Activated T-cell treated with anti-CD3 and anti-CD28 coated beads for 48 hours (primary cell): ENCODE results near the gene CHAD.
"Not testable (repeated sequence)": the region's sequence is repeated elsewhere in the genome, so short reads cannot be mapped to it uniquely, and the experiment has no call there.

ENCODE experiments used
- DNase-seq: peaks from one replicate; pipeline ENCODE4 v3.0.0-alpha.2; 2020; ENCODE audit warnings: low read depth

The CHAD gene

DNA sequence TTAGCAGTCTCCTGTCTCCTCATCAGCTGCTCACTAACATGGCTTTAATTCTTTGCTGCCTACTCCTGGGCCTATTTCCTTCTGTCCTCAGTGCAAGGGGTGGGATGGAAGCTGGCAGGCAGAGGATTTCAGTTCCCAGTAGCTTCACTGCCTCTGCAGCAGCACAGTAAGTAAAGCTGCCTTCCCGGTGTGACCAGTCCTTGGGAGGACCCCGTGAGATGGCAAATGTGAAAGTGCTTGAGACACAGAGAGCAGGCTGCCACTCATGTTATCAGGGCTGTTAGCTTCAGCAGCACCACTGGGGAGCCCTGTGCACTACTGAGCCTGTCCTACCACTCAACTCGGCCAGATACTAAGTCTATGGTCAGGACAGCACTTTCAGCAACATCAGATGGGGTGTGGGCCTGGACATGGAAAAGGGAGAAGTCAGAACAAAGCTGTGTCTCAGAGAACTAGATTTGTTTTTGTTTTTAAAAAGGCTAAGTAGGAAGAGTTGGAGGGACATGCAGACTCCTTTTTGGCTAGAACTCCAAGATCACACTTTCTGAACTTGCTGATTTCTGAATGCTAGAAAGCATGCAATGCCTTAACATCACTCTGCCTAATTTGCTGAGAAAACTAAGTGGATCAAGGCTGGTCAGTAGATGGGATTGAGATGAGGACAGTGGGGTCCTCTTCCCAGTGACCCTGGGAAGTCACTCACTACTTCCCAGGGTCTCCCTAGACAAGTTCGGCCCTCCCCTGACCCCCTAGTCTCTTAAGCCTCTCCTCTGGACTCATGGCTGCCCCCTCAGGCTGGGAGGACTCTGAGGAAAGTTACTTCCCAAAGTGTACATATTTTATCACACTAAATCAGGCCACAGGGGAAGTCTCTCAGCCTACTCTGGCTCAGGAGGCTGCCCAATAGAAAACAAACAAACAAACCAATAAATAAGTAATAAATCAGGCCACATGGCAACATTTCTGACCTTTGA lies 41.6 kb downstream of the CHAD start:
- DNase-seq = no peak

DNA sequence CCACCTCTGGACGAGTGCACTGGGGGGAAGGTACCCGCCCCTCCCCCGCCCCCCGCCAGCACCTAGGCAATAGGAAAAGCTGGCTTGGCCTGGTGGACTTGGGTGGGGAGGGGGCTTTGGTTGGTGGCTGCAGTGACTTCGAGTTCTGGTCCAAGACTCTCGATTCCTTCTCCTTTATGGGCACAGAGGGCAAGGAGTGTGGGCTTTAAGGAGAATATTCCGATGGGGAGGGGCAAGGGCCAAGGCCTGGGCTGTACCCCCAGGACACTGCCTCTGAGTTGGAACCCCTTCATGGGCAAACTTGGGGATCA lies 42.3 kb downstream of the CHAD start:
- DNase-seq = no peak

DNA sequence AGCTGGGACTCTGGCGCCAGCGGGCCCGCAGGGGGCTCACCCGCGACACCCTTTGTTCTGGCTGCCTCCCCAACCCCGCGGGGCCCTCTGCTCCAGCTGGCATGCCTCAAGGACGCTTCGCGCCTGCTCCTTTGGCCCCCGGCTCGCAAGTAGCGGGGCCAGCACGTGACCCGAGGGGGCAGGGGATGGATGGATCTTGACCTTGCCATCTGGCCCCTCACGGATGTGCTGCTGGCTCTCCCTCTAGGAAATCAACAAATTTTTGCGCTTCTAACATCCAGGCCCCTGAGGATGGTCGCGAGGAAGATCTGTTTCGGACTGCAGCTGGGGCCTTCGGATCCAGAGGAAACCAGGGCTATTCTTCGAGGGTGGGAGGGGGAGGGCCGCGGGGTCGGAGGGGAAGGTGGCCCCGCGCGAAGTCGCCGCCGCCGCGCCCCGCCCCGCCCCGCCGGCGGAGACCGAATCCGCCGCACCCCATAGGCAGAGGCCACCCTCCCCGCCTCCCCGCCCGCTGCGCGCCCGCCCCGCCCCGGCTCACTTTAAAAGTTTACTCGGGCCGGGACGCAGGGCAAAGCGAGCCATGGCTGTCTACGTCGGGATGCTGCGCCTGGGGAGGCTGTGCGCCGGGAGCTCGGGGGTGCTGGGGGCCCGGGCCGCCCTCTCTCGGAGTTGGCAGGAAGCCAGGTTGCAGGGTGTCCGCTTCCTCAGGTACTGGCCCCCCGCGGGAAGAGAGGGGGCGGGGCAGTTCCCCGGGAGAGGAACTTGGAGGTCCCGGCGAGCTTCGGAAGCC lies 42.8 kb downstream of the CHAD start, which contains the start of gene ACSF2:
ACSF2 (plus strand) TSS at position 537 of the 790 bp plus-strand sequence; CDS start at position 581, 44 bp downstream.
- peak; percentile 72 for DNase-seq

DNA sequence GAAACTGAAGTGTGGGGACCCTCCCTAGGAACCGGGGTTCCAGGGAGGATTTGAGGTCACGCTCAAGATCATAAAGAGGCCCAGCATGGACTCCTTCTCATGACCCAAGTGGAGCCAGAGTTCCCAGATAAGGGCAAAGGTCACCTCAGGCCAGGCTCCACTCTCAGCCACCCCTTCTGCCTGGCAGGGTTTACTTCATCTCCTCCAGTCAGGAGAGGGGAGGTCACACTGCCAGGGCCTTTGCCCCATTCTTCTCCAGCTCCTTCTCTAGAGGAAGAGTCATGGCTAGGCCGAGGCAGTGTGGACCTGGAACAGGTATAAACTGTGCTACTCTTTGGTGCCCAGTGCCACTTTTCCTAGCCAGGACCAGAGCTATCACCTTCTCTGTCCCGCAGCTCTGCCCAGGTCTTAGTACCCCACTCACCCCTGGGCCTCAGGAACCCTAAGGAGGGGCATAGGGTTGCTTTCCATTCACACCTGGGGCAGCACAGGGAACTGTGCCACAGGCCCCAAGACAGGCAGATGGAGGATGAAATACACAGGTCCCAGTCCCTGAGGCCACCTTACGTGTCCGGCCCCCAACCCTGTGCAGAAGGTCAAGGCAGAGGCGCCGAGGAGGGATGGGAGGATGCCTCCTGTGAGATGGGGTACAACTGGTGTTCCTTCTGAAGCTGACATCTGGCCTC lies 43.5 kb downstream of the CHAD start:
- DNase-seq = no peak

DNA sequence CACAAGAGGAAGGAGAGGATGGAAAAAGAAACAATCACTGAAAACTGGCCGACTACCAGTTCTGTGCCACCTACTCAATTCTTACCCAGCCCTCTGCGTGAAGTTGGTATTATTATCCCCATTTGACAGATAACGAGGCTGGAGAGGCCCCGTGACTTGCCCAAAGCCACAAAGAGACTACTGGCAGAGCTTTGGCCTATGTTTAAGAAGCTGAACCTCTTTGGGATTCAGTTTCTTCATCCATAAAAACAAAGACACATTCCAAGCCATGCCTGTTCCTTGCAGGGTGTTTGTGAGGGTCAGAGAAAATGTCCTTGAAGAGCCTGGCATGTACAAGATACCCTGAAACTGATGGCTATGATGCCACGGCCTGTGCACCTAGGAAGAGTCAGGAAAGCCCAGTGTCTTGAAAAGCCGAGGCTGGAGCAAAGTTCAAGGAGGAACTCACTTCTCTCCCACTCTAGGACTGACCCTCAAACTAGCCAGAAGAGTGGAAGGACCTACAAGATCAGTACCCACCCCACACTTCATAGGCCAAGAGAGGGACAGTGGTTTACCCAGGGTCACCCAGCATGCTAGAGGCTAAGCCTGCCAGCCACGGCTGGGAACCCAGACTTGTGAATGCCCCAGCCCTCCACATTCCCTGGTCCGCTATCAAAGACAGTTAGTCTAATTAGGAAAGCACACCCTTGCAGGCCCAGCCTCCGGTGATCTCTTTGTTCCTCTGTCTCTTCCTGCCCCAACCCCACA lies 44.3 kb downstream of the CHAD start:
- no peak for DNase-seq

DNA sequence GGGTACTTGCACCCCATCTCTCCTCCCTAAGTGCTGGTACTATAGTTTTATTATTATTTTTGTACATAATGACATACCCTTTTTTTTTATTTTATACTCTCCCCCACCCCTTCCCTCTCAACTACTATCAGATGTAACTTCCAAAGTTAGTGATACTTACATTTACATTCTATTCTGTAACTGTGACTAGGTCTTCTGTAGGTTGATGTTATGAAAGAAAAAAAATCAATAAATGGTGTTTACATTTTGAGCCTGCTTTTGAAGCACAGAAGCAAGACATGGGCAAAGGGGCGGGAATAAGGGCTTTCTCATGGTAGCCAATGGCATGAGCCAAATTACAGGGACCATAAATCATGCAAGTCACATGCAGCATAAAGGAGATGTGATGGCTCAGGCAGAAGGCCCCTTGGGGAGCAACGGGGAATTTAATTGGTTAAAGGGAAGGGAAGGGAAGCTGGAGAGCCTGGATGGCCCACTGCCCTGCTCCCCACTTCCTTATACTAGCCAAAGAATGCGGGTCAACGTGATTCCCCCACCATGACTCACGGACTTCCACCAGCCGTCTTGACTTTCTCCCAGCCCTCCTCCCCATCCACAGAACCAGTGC lies 45.0 kb downstream of the CHAD start:
- no peak for DNase-seq

DNA sequence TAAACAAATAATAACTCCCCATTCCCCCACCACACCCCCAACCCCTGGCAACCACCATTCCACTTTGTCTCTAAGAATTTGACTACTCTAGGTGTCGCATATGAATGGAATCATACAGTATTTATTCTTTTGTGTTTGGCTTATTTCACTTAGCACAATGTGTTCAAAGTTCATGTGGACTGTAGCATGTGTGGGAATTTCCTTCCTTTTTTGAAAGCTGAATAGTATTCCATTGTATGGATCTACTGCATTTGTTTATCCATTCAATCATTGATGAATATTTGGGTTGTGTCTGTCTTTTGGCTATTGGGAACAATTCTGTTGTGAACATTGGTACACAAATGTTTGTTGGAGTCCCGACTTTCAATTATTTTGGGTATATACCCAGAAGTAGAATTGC lies 45.9 kb downstream of the CHAD start:
- DNase-seq = no peak

DNA sequence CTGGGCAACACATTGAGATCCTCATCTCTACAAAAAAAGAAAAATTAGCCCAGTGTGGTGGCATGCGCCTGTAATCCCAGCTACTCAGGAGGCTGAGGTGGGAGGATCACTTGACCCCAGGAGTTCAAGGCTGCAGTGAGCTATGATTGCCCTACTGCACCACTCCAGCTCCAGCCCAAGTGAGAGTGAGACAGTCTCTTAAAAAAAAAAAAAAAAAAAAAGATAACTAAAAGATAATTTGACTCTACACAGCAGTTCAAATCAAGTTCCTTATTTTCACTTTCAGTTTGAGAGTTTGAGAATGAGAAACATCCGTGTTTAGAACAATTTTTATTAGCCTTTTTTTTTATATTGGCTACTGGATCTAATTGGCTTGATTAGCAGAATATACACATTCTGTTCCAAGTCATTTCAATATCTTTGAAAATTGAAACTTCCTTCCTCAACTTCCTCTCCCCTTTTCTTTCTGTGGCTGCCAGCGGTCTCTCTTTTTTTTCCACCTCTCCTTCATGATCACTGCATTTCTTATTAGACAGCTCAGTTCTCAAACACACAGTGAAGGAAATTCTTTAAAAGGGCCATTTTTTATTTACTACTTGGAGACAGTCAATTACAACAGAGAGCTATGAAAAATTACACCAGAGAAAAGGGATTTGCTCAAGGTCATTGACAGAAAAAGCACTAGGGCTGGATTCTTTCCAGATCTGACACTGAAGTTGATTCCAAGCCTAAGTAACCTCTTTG lies 47.2 kb downstream of the CHAD start:
- DNase-seq = no peak

DNA sequence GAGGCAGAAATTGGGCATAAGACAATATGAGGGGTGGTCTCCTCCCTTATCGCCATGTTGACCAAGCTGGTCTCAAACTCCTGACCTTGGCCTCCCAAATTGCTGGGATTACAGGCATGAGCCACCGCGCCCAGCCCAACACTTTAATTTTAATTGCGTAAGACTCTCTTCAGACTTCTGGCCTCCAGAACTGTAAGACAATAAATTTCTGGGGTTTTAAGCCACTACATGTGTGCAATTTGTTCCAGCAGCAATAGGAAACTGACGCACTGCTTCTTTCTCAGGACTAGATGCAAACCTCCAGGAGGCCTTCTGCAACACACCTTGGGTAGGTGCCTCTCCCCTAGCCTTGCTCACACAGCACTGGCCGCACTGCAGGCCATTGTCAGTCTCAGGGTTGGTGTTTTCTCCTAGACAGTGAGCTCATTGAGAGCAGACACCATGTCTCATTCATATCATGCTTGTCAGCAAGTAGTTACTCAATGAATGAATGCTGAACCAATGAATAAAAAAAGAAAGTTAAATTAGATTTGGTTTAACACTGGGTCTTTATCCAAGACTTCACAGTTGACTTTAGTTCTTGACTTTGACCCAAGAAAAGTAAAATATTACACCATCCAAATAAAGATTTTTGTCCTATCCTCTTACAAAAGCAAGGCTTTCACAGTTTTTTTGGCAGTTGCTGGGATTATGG lies 48.1 kb downstream of the CHAD start:
- no peak for DNase-seq

DNA sequence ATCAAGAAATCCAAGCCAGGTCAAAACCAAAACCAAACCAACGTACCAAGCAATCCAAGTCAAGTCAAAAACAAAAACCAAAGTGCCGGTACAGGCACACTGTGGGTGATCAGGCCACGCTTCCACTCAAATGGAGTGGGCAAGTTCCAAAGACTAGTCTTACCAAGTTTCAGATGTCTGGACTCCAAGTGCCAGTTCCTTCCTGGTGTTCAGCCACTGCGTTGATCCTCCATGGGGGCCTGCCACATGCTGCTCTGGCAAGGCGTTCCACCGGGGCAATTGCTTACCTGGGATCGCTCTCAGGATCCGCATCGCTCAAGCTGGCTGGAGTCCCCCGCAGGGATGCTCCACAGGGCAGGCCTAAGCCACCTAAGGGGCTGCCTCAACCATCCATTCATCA lies 49.1 kb downstream of the CHAD start:
- DNase-seq = not testable (repeated sequence)

DNA sequence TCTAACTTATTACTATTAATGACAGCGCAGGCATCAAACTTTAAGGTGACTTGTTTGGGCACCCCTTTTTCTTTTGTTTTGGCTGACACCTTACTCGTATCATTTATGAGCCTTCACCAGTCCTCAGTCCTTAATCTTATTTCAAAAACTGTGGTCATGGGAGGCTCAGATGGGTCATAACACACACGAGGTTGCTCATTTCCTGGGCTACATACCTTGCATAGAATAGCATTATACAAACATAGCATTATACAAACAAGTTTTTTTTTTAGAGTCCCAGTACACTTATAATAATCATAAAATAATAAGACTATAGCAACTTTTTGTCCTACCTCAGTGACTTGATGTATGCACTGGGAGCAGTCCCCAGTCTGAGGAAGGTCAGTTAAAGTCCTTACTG lies 53.9 kb downstream of the CHAD start:
- DNase-seq = no peak
